GM10248 (cell line): Measurements from ENCODE around the gene SPRN.
"Not testable (repeated sequence)": the region's sequence is repeated elsewhere in the genome, so short reads cannot be mapped to it uniquely, and the experiment has no call there.

Experiments
- CTCF ChIA-PET: fragments of 300-600 bp; sonication (Branson Sonifier 250); formaldehyde crosslinking; extraction: SDS; loops from one replicate; lab custom pipeline; 2021; ENCODE audit warnings: antibody characterized with exemption; lab: Yijun Ruan, JAX
- POLR2A ChIA-PET: fragments of 350-650 bp; sonication (Branson Sonifier 250); formaldehyde crosslinking; extraction: SDS; loops from one replicate; lab custom pipeline; 2020; ENCODE audit warnings: antibody characterized with exemption; lab: Yijun Ruan, JAX
- DNase-seq: peaks from one replicate; pipeline ENCODE4 v3.0.0; 2012; ENCODE audit errors: extremely low spot score
- TF ChIP-seq, protein P1 (sequence below): IDR thresholded peaks from 2 replicates; pipeline ENCODE4 v1.5.1; 2012; ENCODE audit warnings: mild to moderate bottlenecking, low read depth; ENCODE audit errors: extremely low read depth, missing control alignments, control extremely low read depth

Gene SPRN

DNA sequence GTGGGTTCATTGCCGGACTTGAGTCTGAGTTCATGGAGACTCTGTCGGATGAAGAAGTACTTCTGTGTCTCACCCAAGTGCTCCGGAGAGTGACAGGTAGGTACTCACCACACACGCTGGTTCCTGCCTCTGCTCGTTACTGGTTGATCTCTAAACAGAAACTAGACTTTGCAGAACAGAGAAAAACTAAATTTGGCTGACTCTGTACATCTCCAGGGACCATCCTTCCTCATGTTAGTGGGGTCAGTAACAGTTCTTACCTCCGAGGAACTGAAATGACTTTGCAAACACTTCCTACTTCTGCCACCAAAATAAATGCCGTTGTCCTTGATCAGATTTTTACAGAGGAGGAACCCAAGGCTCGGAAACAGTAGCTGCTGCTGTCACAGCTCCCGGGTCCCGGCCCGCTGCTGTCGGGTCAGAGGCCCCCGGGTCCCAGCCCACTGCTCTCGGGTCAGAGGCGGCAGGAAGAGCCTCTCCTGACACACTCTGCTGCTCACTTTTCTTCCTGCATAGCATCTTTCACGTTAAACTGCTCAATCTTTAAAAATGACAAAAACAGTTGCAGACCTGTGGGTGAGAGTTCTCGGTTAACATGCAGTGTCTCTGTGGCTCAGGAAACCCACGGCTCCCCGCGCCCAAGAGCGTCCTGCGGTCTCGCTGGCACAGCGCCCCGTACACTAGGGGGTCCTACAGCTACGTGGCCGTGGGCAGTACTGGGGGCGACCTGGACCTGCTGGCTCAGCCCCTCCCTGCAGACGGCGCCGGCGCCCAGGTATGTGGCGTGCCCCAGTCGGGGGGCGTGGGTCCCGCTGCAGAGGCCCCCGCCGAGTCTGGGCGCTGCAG lies 35.2 kb downstream of the SPRN start:
- DNase-seq, result peak; percentile 87
- ChIA-PET POLR2A (interaction anchor here (0.6 kb wide), 1 partner anchor 20 kb away, joined by 4 read pairs; no protein-coding TSS in a partner anchor), CTCF (interaction anchor here (0.9 to 2.5 kb wide), 5 partner anchors 11 to 74 kb away, joined by 4 to 12 read pairs (median 4); partner anchors contain the start of genes ECHS1 and PAOX)
- TF ChIP-seq, protein P1, sequence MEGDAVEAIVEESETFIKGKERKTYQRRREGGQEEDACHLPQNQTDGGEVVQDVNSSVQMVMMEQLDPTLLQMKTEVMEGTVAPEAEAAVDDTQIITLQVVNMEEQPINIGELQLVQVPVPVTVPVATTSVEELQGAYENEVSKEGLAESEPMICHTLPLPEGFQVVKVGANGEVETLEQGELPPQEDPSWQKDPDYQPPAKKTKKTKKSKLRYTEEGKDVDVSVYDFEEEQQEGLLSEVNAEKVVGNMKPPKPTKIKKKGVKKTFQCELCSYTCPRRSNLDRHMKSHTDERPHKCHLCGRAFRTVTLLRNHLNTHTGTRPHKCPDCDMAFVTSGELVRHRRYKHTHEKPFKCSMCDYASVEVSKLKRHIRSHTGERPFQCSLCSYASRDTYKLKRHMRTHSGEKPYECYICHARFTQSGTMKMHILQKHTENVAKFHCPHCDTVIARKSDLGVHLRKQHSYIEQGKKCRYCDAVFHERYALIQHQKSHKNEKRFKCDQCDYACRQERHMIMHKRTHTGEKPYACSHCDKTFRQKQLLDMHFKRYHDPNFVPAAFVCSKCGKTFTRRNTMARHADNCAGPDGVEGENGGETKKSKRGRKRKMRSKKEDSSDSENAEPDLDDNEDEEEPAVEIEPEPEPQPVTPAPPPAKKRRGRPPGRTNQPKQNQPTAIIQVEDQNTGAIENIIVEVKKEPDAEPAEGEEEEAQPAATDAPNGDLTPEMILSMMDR, result peak; percentile 6

DNA sequence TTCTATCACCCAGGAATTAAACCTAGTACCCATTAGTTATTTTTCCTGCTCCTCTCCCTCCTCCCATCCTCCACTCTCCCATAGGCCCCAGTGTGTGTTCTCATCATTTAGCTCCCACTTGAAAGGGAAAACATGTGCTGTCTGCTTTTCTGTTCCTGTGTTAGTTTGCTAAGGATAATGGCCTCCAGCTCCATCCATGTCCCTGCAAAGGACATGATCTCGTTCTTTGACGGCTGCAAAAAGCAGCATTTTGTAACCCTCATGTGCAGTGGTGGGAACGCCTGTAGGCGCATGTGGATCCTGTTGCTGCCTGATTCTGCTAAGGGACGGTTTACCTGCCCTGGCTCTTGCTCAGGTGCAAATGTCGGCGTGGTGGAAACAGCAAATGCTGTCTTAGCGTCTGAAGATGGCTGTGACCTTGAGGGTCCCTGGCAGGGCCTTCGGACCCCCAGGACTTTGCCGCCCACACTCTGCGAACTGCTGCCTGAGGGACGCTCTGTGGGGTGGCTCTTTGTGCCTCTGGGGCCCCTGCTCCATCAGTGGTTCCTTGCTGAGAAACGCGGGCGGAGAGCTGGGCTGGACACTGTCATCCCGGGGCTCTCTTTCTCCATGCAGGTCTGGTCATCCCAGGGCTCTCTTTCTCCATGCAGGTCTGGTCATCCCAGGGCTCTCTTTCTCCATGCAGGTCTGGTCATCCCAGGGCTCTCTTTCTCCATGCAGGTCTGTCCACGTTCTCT lies 36.0 kb downstream of the SPRN start:
- TF ChIP-seq, protein P1, result no peak
- ChIA-PET POLR2A (no interaction called here), CTCF (interaction anchor here (0.9 to 2.5 kb wide), 5 partner anchors 11 to 58 kb away, joined by 3 to 12 read pairs (median 4); partner anchors contain the start of genes ECHS1 and PAOX)
- DNase-seq, result no peak

DNA sequence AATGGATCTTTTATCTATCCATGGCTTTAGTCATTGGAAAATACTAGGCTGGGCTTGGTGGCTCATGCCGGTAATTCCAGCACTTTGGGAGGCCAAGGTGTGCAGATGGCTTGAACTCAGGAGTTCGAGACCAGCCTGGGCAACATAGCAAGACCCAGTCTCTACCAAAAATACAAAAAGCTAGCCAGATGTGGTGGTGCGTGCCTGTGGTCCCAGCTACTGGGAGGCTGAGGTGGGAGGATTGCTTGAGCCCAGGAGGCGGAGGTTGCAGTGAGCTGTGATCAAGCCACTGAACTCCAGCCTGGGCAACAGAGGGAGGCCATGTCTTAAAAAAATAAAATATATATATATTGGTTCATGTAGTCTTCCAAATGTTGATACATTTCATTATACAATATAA lies 37.5 kb downstream of the SPRN start:
- POLR2A ChIA-PET, CTCF ChIA-PET, DNase-seq: not testable (repeated sequence)

DNA sequence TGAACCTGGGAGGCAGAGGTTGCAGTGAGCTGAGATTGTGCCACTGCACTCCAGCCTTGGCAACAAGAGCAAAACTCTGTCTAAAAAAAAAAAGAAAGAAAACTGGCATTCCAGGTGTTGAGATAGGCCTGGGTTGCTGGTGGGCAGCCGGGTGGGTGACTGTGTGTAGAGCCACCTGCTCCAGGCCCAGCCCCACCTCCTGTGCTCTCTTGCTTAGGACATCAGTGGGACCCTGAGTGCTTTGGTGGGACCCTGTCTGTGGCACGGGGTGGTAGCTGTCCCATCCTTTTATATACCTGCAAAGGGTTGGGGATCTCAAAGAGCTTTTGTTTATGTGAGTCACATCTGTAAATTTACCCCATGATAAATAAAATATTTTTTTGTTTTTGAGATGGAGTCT lies 39.2 kb downstream of the SPRN start:
- no peak for DNase-seq
- CTCF ChIA-PET, result interaction anchor here (1.2 kb wide), 1 partner anchor 26 kb away, joined by 4 read pairs; no protein-coding TSS in a partner anchor
- TF ChIP-seq, protein P1, result no peak
- POLR2A ChIA-PET, result no interaction called here

DNA sequence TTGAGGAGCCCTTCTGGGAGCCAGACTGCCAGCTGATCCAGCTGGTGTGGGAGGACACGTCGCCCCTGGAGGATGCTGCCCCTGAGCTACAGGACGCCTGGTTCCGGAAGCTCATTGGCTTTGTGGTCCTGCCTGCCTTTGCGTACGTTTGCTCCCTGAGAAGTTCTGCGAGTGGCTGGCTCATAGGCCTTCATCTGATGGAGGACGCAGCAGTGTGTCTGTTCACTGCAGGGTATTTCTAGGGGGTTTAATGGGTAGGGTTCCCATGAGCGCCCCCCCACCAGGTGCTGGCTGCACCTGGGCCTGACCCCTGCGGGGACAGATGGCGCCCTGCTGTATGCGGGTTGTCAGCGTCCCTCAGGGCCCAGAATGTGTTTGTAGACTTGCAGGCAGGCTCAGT lies 40.4 kb downstream of the SPRN start:
- DNase-seq, result no peak
- CTCF ChIA-PET, result interaction anchor here (2.1 kb wide), 1 partner anchor 55 kb away, joined by 5 read pairs; no protein-coding TSS in a partner anchor
- TF ChIP-seq, protein P1, result no peak
- POLR2A ChIA-PET, result no interaction called here

DNA sequence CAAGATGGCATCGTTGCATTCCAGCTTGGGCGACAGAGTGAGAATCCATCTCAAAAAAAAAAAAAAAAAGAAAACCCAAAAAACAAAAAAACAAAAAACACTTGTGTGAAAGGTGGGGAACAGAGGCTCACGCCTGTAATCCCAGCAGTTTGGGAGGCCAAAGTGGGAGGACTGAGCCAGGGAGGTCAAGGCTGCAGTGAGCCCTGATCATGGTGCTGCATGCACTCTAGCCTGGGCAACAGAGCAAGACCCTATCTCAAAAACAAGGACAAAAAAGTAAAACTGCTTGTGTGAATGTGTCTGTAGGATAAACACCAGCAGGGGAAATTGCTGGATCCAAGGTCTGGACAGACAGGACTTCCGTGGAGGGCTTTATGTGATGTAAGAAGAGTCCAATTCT lies 40.9 kb downstream of the SPRN start:
- CTCF ChIA-PET, result interaction anchor here (2.1 kb wide), 1 partner anchor 55 kb away, joined by 5 read pairs; no protein-coding TSS in a partner anchor
- TF ChIP-seq, protein P1, result no peak
- POLR2A ChIA-PET, result no interaction called here
- no peak for DNase-seq
